Measurements from ENCODE around the gene PTGES2. TPM values are rescaled to one million over a fixed set of nuclear protein-coding genes. Genes with fewer than 3 reads are reported as not detected.

Gene PTGES2
- polyA plus RNA-seq, 1 experiment, result 91.9 TPM

DNA sequence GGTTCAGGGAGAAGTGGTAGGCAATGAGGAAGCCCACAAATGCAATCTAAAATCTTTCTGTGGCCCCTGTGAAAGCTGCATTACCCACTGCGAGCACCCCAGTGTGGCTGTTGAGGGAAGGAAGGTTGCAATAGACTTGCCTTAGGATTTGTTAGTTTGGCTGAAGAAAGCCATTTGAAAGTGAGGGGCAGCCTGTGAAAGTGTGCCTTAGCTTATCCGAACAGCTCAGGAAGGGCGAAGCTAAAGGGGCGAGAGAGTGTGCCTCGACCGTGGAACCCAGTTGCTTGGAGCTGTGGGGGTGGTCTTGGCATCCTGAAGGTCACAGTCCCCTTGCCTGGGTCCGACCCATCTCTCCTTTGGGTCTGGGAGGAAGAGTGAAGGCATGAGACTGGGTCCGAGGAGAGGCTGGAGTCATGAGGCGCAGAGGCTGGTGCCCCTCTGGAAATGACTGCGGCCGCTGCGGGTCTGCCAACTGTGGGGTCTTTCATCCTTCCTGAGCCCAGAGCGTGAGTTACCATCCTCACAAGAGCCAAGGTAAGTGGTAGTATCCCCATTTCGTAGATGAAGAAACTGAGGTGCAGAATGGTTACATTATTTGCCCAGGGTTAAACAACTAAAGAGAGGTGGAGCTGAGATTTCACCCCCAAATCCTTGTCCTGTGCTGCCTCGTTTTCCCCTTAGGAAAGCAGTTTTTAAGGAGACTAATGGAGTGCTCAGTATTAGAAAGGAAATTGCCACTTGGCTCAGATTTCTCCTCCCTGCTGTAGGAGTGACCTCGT lies 35.1 kb downstream of the PTGES2 start:
- Histone ChIP-seq H3K27me3 (ENCODE audit: control insufficient read depth, insufficient read depth, low read length) (no peaks in the 10 kb centered on the region), H3K4me3 (ENCODE audit: low read depth, low read length) (peak overlapping the region; percentile 36), H3K36me3 (ENCODE audit: control insufficient read depth, insufficient read depth, low read length) (no peaks in the 10 kb centered on the region)
- CTCF ChIA-PET, result interaction anchor here (0.8 to 4.7 kb wide), 9 partner anchors 8 to 269 kb away, joined by 3 to 40 read pairs (median 3); no protein-coding TSS in a partner anchor
- POLR2A ChIA-PET, result no interaction called here
- DNase-seq (ENCODE audit: low read depth), result no peak
- no peak for TF ChIP-seq CTCF (IDR thresholded peaks at IDR 0.05; ENCODE audit: insufficient read depth, low read depth, low read length)

DNA sequence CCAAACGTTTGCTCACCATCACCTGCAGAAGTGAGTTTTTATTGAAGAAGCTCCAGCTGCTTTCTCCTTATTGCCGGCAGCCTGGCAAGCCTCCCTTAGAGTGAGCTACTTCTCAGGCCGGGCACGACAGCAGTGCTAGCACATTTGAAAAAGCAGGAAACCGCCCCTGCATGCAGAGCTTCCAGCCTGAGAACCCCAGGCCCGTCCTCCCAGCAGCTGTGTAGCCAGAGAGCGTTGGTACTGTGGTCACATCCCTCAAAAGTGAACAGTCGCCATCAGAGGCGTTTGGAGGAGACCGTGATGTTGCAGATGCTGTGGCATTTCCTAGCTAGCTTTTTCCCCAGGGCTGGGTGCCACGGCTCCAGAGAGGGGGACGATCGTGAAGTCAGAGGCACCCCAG lies 36.0 kb downstream of the PTGES2 start:
- no peaks in the 10 kb centered on the region for H3K27me3 ChIP-seq (ENCODE audit: control insufficient read depth, insufficient read depth, low read length)
- no peaks in the 10 kb centered on the region for H3K36me3 ChIP-seq (ENCODE audit: control insufficient read depth, insufficient read depth, low read length)
- TF ChIP-seq CTCF (IDR thresholded peaks at IDR 0.05; ENCODE audit: insufficient read depth, low read depth, low read length), result no peak
- CTCF ChIA-PET, result interaction anchor here (0.7 to 4.7 kb wide), 9 partner anchors 9 to 270 kb away, joined by 3 to 40 read pairs (median 3); no protein-coding TSS in a partner anchor
- POLR2A ChIA-PET, result interaction anchor here (0.6 kb wide), 1 partner anchor 648 kb away, joined by 20 read pairs; no protein-coding TSS in a partner anchor
- peak overlapping the region; percentile 36 for H3K4me3 ChIP-seq (ENCODE audit: low read depth, low read length)
- no peak for DNase-seq (ENCODE audit: low read depth)

DNA sequence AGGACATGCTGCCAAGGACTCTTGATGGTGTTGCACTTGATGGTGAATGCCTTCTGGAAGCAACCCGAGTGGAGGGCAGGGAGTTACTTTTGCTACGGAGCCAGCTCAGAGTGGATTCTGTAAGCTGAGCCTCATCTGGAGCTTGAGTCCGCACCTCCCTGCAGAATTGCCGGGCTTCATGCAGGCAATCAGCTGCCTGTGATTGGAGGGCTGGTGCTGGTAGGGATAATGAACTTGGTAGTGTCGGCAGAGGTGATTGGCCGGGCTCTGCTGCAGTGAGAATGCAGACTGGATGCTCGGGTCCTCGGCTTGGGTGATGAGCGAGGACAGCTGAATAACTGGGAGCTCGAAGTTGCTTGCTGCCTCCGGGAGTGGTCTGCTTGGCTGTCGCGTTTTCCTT lies 36.4 kb downstream of the PTGES2 start:
- Histone ChIP-seq H3K4me3 (ENCODE audit: low read depth, low read length) (peak overlapping the region; percentile 36), H3K27me3 (ENCODE audit: control insufficient read depth, insufficient read depth, low read length) (no peaks in the 10 kb centered on the region), H3K36me3 (ENCODE audit: control insufficient read depth, insufficient read depth, low read length) (no peaks in the 10 kb centered on the region)
- TF ChIP-seq CTCF (IDR thresholded peaks at IDR 0.05; ENCODE audit: insufficient read depth, low read depth, low read length), result no peak
- ChIA-PET POLR2A (interaction anchor here (0.6 kb wide), 1 partner anchor 647 kb away, joined by 20 read pairs; no protein-coding TSS in a partner anchor), CTCF (interaction anchor here (0.7 to 4.7 kb wide), 8 partner anchors 10 to 169 kb away, joined by 3 to 40 read pairs (median 4); no protein-coding TSS in a partner anchor)
- peak; percentile 80 for DNase-seq (ENCODE audit: low read depth)

DNA sequence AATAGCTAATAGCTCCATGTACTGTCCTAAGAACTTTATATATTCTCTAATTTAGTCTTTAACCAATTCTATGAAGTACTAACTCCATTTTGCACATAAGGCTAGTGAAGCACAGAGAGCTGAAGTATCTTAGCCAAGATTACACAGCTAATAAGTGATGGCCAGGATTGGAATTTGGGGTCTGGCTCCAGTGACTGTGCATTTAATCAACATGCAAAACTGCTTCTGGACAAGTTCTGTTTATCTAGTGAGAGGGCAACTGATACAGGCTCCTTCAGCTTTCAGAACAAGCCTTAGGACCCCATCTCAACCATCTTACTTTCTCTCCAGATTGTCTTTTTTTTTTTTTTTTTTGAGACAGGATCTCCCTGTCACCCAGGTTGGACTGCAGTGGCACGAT lies 38.2 kb downstream of the PTGES2 start:
- DNase-seq (ENCODE audit: low read depth), result no peak
- Histone ChIP-seq H3K4me3 (ENCODE audit: low read depth, low read length) (no peak overlapping the region), H3K27me3 (ENCODE audit: control insufficient read depth, insufficient read depth, low read length) (no peaks in the 10 kb centered on the region), H3K36me3 (ENCODE audit: control insufficient read depth, insufficient read depth, low read length) (no peaks in the 10 kb centered on the region)
- ChIA-PET CTCF (interaction anchor here (0.7 to 1.0 kb wide), 2 partner anchors 147 to 1244 kb away, joined by 4 read pairs; no protein-coding TSS in a partner anchor), POLR2A (no interaction called here)
- no peak for TF ChIP-seq CTCF (IDR thresholded peaks at IDR 0.05; ENCODE audit: insufficient read depth, low read depth, low read length)

GRCh38 chr9:128088253-128088945 lies 39.1 kb downstream of the PTGES2 start:
- Histone ChIP-seq H3K27me3 (ENCODE audit: control insufficient read depth, insufficient read depth, low read length) (no peaks in the 10 kb centered on the region), H3K36me3 (ENCODE audit: control insufficient read depth, insufficient read depth, low read length) (no peaks in the 10 kb centered on the region), H3K4me3 (ENCODE audit: low read depth, low read length) (no peak overlapping the region)
- CTCF ChIA-PET, result interaction anchor here (0.5 to 1.2 kb wide), 5 partner anchors 29 to 1052 kb away, joined by 3 to 7 read pairs (median 4); no protein-coding TSS in a partner anchor
- POLR2A ChIA-PET, result no interaction called here
- TF ChIP-seq CTCF (IDR thresholded peaks at IDR 0.05; ENCODE audit: insufficient read depth, low read depth, low read length), result no peak
- no peak for DNase-seq (ENCODE audit: low read depth)
